Coronary artery (tissue), 2 donors: ENCODE results near the gene TTLL11.

ENCODE experiments used
- DNase-seq: peaks from one replicate; pipeline ENCODE4 v3.0.0-alpha.2; 2017; ENCODE audit warnings: low spot score
- H3K27ac ChIP-seq, 2 donors: fragments of 200-600 bp; sonication (generic); one replicate each; pipeline ENCODE4 v1.5.1; 2016 to 2019
- H3K4me3 ChIP-seq: fragments of 200-600 bp; sonication (generic); 2 replicates; pipeline ENCODE4 v1.5.1; 2016; ENCODE audit warnings: mild to moderate bottlenecking, moderate library complexity
- CTCF ChIP-seq: fragments of 200-600 bp; sonication (generic); IDR thresholded peaks from one replicate; pipeline ENCODE4 v1.5.1; 2019; ENCODE audit warnings: antibody characterized with exemption

The TTLL11 gene

GRCh38 chr9:121815546-121816448, 277.3 kb downstream of the TTLL11 start:
- peak; percentile 28 for DNase-seq
- no peak overlapping the region for H3K4me3 ChIP-seq
- H3K27ac ChIP-seq, result no peak overlapping the region

GRCh38 chr9:121815084-121815483, 278.0 kb downstream of the TTLL11 start:
- TF ChIP-seq CTCF, result no peak
- peak; percentile 24 for DNase-seq
- Histone ChIP-seq H3K4me3 (no peak overlapping the region), H3K27ac (no peak overlapping the region)

More at GRCh38 chr9:121815546-121816448, 277.3 kb downstream of the TTLL11 start:
- TF ChIP-seq CTCF, result no peak

- Histone ChIP-seq H3K4me3 (no peak overlapping the region), H3K27ac (no peak overlapping the region)
- peak; percentile 68 for DNase-seq
- TF ChIP-seq CTCF, result no peak
Measured at GRCh38 chr9:121814594-121814993, 278.5 kb downstream of the TTLL11 start.

GRCh38 chr9:121813519-121814210, 279.4 kb downstream of the TTLL11 start:
- TF ChIP-seq CTCF, result no peak
- Histone ChIP-seq H3K27ac (no peak overlapping the region), H3K4me3 (no peak overlapping the region)
- peak; percentile 43 for DNase-seq

- TF ChIP-seq CTCF, result no peak
- DNase-seq, result peak; percentile 46
- Histone ChIP-seq H3K27ac (no peak overlapping the region), H3K4me3 (no peak overlapping the region)
Measured at GRCh38 chr9:121812159-121812735, 280.9 kb downstream of the TTLL11 start.

GRCh38 chr9:121811751-121812150, 281.4 kb downstream of the TTLL11 start:
- H3K4me3 ChIP-seq, result no peak overlapping the region
- no peak overlapping the region for H3K27ac ChIP-seq
- DNase-seq, result peak; percentile 56
- TF ChIP-seq CTCF, result no peak
